Peyer's patch (tissue), 4 donors: Measurements from ENCODE around the gene SYCP2.

ENCODE experiments used
- CTCF ChIP-seq, 6 experiments: fragments of 450-650 bp in 4 of 6; fragments of 200-600 bp in 2 of 6; sonication (generic) in 1 of 6; IDR thresholded peaks; one replicate each; pipeline ENCODE4 v1.5.1; 2017 to 2019; ENCODE audit warnings: antibody characterized with exemption in 6 of 6, mild to moderate bottlenecking in 3 of 6, moderate library complexity in 1 of 6
- POLR2A ChIP-seq, 2 donors: fragments of 450-650 bp; IDR thresholded peaks; one replicate each; pipeline ENCODE4 v1.5.1; 2017; ENCODE audit warnings: antibody characterized with exemption in 2 of 2, mild to moderate bottlenecking in 2 of 2, moderate library complexity in 2 of 2

GRCh38 chr20:59947376-59947775, 13.9 kb upstream of the SYCP2 start:
- no peak for TF ChIP-seq CTCF (IDR thresholded peaks at IDR 0.05)
- TF ChIP-seq POLR2A (IDR thresholded peaks at IDR 0.05), result no peak
